SK-N-SH (cell line): ENCODE data around the gene CD38. TPM values are rescaled to one million over a fixed set of nuclear protein-coding genes. Genes with fewer than 3 reads are reported as not detected.

Source experiments
- CTCF ChIA-PET: fragments of 300-600, 350-600 bp; formaldehyde crosslinking; extraction: SDS; loops from one replicate; lab custom pipeline; 2021; lab: Yijun Ruan, JAX
- POLR2A ChIA-PET: fragments of 350-600 bp; sonication (Branson Sonifier 250); formaldehyde crosslinking; extraction: SDS; loops from one replicate; lab custom pipeline; 2020; ENCODE audit warnings: antibody characterized with exemption, inconsistent platforms; lab: Yijun Ruan, JAX
- DNase-seq: peaks from one replicate; pipeline ENCODE4 v3.0.0; 2012
- H2AFZ ChIP-seq: fragments of 200-600 bp; sonication (generic); 2 replicates; pipeline ENCODE4 v1.8.1; 2016; ENCODE audit warnings: antibody characterized with exemption, mild to moderate bottlenecking, low read depth
- H3F3A ChIP-seq: fragments of 200-600 bp; sonication (generic); replicated peaks from 2 replicates; pipeline ENCODE3; 2016; ENCODE audit warnings: antibody characterized with exemption, mild to moderate bottlenecking; ENCODE audit not compliant: insufficient read depth
- H3K27ac ChIP-seq, 2 experiments: fragments of 200-500 bp in 1 of 2; fragments of 200-600 bp in 1 of 2; sonication (Bioruptor generic) in 1 of 2; sonication (generic), shearing (Covaris generic) in 1 of 2; 2 replicates each; pipeline versions ENCODE4 v1.5.1 to v1.6.1; 2014 to 2016; ENCODE audit warnings: low read depth in 2 of 2, inconsistent platforms in 1 of 2, low read length in 1 of 2, mild to moderate bottlenecking in 1 of 2, mixed read lengths in 1 of 2
- H3K27me3 ChIP-seq: fragments of 200-600 bp; sonication (generic), shearing (Covaris generic); 2 replicates; pipeline ENCODE4 v1.6.1; 2016; ENCODE audit warnings: mixed run types; ENCODE audit not compliant: insufficient read depth
- H3K36me3 ChIP-seq, 2 experiments: fragments of 200-500 bp in 1 of 2; fragments of 200-600 bp in 1 of 2; sonication (Bioruptor generic) in 1 of 2; sonication (generic) in 1 of 2; replicated peaks in 1 of 2; 2 replicates each; pipeline versions ENCODE3 to v1.5.1; 2014 to 2016; ENCODE audit warnings: low read length in 1 of 2, mild to moderate bottlenecking in 1 of 2; ENCODE audit not compliant: insufficient read depth in 2 of 2, control insufficient read depth in 1 of 2
- H3K4me1 ChIP-seq, 2 experiments: fragments of 200-500 bp in 1 of 2; fragments of 200-600 bp in 1 of 2; sonication (Bioruptor generic) in 1 of 2; sonication (generic), shearing (Covaris generic) in 1 of 2; 2 replicates each; pipeline versions ENCODE4 v1.5.1 to v1.6.1; 2014 to 2016; ENCODE audit warnings: low read depth in 1 of 2, low read length in 1 of 2, mixed run types in 1 of 2; ENCODE audit not compliant: insufficient read depth in 2 of 2, control insufficient read depth in 1 of 2
- H3K4me2 ChIP-seq: fragments of 200-600 bp; sonication (generic), shearing (Covaris generic); 2 replicates; pipeline ENCODE4 v1.6.1; 2017; ENCODE audit warnings: mixed run types
- H3K4me3 ChIP-seq, 2 experiments: fragments of 200-500 bp in 1 of 2; fragments of 200-600 bp in 1 of 2; sonication (Bioruptor generic) in 1 of 2; sonication (generic), shearing (Covaris generic) in 1 of 2; 2 replicates each; pipeline versions ENCODE4 v1.5.1 to v1.8.1; 2014 to 2016; ENCODE audit warnings: low read depth in 2 of 2, inconsistent platforms in 1 of 2, low read length in 1 of 2, mild to moderate bottlenecking in 1 of 2, mixed read lengths in 1 of 2, moderate library complexity in 1 of 2
- H3K79me2 ChIP-seq: fragments of 200-600 bp; sonication (generic); 2 replicates; pipeline ENCODE4 v1.8.1; 2017; ENCODE audit warnings: mild to moderate bottlenecking; ENCODE audit not compliant: insufficient read depth
- H3K9ac ChIP-seq: fragments of 200-600 bp; sonication (generic); 2 replicates; pipeline ENCODE4 v1.6.1; 2017; ENCODE audit warnings: mixed run types
- H3K9me2 ChIP-seq: fragments of 200-600 bp; sonication (generic); 2 replicates; pipeline ENCODE4 v1.6.1; 2017; ENCODE audit warnings: mixed run types
- H3K9me3 ChIP-seq: fragments of 200-600 bp; sonication (generic); 2 replicates; pipeline ENCODE4 v1.6.1; 2017; ENCODE audit warnings: mixed run types, mild to moderate bottlenecking, moderate library complexity
- H4K20me1 ChIP-seq: fragments of 200-600 bp; sonication (generic); 2 replicates; pipeline ENCODE4 v1.6.1; 2017; ENCODE audit warnings: mild to moderate bottlenecking, mixed run types; ENCODE audit not compliant: insufficient read depth
- CHD2 ChIP-seq: fragments of 150-350 bp; IDR thresholded peaks from 2 replicates; pipeline ENCODE4 v1.6.1; 2018; ENCODE audit warnings: low read length; ENCODE audit not compliant: partially characterized antibody
- ELF1 ChIP-seq: IDR thresholded peaks from 2 replicates; pipeline ENCODE4 v1.4.0; 2012
- EP300 ChIP-seq, 2 experiments: IDR thresholded peaks; 2 replicates each; pipeline versions ENCODE4 v1.4.0 to v1.6.1; 2012; ENCODE audit warnings: borderline replicate concordance in 1 of 2, low read depth in 1 of 2, low read length in 1 of 2
- EZH2phosphoT487 ChIP-seq: fragments of 200-600 bp; sonication (generic); IDR thresholded peaks from 2 replicates; pipeline ENCODE4 v1.6.1; 2017; ENCODE audit warnings: low read depth, mixed run types, mild to moderate bottlenecking, antibody characterized with exemption, moderate library complexity, borderline replicate concordance
- FOXM1 ChIP-seq: IDR thresholded peaks from 2 replicates; pipeline ENCODE4 v1.4.0; 2012; ENCODE audit warnings: low read depth, mild to moderate bottlenecking
- GATA2 ChIP-seq: sonication (generic); formaldehyde crosslinking; IDR thresholded peaks from 2 replicates; pipeline ENCODE4 v1.5.0; 2020; ENCODE audit warnings: mild to moderate bottlenecking, missing genetic modification reagents
- JUND ChIP-seq: IDR thresholded peaks from 2 replicates; pipeline ENCODE4 v1.4.0; 2012
- NFIC ChIP-seq: IDR thresholded peaks from 2 replicates; pipeline ENCODE4 v1.4.0; 2012; ENCODE audit warnings: borderline replicate concordance
- POLR2AphosphoS5 ChIP-seq: IDR thresholded peaks from 2 replicates; pipeline ENCODE4 v1.6.1; 2012; ENCODE audit warnings: low read depth, low read length
- RFX5 ChIP-seq: IDR thresholded peaks from 2 replicates; pipeline ENCODE4 v1.6.1; 2012; ENCODE audit warnings: mild to moderate bottlenecking, improper control_type of control experiment, low read length
- RXRA ChIP-seq: IDR thresholded peaks from 2 replicates; pipeline ENCODE4 v1.4.0; 2012; ENCODE audit warnings: low read depth, mild to moderate bottlenecking, borderline replicate concordance
- SIN3A ChIP-seq: IDR thresholded peaks from 2 replicates; pipeline ENCODE4 v1.6.1; 2012; ENCODE audit warnings: low read depth, mild to moderate bottlenecking, low read length, moderate library complexity, borderline replicate concordance
- SMC3 ChIP-seq: IDR thresholded peaks from 2 replicates; pipeline ENCODE4 v1.6.1; 2012; ENCODE audit warnings: low read depth, low read length, improper control_type of control experiment
- TEAD4 ChIP-seq: IDR thresholded peaks from 2 replicates; pipeline ENCODE4 v1.4.0; 2012; ENCODE audit warnings: mild to moderate bottlenecking, borderline replicate concordance; ENCODE audit not compliant: insufficient read depth
- YY1 ChIP-seq: IDR thresholded peaks from 2 replicates; pipeline ENCODE4 v1.4.0; 2012; ENCODE audit warnings: low read depth, mild to moderate bottlenecking
- WGBS: methylation state at CpG from one replicate; pipeline ENCODE4 v1.1.6; 2017; ENCODE audit warnings: low lambda C conversion rate; 5-methylcytosine and 5-hydroxymethylcytosine counted together
- polyA plus RNA-seq, 3 experiments: library from polyadenylated mRNA; depleted of rRNA; stranded (reverse); fragments of >200 nt; gene quantifications; 2 replicates each; pipeline ENCODE4 v1.2.3, GENCODE V29; 2012
- TF ChIP-seq, protein P1 (sequence below): IDR thresholded peaks from 2 replicates; pipeline ENCODE4 v1.4.0; 2012; ENCODE audit warnings: low read depth, borderline replicate concordance
- TF ChIP-seq, protein P2 (sequence below): fragments of 150-350 bp; IDR thresholded peaks from 2 replicates; pipeline ENCODE4 v1.6.1; 2016; ENCODE audit warnings: mild to moderate bottlenecking, low read depth, low read length
- TF ChIP-seq, protein P3 (sequence below): IDR thresholded peaks from 2 replicates; pipeline ENCODE4 v1.6.1; 2012; ENCODE audit warnings: mild to moderate bottlenecking, low read depth, low read length, moderate library complexity

Gene CD38
- polyA plus RNA-seq, 1 of the 3 experiments (the other 2 are of a cell fraction), result 0.02 TPM

DNA sequence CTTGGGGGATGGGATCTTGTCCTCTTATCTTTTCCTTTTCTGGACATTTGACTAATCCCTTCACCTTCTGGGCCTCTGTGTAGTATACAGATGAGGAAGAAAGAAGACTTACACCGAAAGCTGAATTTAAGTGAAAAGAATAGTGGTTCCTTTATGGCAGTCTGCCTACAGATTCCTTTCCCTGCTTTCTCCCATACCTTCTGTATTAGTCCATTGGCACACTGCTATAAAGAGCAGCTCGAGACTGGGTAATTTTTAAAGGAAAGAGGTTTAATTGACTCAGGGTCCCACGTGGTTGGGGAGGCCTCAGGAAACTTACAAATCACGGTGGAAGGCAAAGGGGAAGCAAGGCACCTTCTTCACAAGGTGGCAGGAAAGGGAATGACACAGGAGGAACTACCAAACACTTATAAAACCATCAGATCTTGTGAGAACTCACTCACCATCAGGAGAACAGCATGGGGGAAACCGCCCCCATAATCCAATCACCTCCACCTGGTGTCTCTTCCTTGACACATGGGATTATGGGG is 34.0 kb upstream of the CD38 start (continued):
- TF ChIP-seq, protein P1, sequence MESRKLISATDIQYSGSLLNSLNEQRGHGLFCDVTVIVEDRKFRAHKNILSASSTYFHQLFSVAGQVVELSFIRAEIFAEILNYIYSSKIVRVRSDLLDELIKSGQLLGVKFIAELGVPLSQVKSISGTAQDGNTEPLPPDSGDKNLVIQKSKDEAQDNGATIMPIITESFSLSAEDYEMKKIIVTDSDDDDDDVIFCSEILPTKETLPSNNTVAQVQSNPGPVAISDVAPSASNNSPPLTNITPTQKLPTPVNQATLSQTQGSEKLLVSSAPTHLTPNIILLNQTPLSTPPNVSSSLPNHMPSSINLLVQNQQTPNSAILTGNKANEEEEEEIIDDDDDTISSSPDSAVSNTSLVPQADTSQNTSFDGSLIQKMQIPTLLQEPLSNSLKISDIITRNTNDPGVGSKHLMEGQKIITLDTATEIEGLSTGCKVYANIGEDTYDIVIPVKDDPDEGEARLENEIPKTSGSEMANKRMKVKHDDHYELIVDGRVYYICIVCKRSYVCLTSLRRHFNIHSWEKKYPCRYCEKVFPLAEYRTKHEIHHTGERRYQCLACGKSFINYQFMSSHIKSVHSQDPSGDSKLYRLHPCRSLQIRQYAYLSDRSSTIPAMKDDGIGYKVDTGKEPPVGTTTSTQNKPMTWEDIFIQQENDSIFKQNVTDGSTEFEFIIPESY, result no peak
- no peak for TF ChIP-seq SIN3A
- TF ChIP-seq FOXM1, result no peak

DNA sequence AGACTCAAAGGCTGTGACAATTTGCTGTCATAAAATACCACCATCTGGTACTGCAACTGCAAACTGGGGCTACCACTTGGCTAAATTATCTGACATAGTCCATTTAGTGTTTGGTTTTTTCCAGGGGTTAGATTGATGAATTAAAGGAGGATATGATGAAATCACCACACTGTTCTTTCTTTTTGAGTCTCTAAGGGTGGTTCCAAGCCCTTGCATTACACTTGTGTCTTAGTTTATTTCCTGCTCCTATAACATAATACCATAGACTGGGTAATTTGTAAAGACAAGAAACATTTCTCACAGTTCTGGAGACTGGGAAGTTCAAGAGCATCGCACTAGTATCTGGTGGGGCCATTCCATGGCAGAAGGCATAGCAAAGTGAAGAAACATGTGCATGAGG is 32.0 kb upstream of the CD38 start:
- TF ChIP-seq GATA2 (CRISPR knock-in tag), result no peak
- TF ChIP-seq, all 33 proteins: peak for 0

DNA sequence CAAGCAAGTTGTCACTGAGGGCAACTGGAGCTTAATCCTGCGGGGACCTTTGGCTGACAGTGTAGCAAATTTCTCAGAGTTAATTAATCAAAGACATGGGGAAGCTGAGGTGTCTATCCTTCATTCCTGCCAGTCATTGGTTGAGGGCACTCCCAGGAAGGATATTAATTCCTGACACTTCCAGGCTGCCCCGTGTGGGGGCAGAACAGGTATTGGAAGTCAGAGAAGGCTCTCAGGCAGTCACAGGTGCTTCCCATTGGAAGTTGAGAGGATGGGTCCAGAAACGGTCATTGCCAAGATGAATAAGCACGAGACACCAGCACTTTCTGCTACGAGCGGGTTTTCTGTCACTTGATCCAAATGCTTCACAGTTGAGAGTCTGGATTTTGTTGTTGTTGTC is 29.1 kb upstream of the CD38 start:
- ChIA-PET CTCF (interaction anchor here (1.0 kb wide), 1 partner anchor 270 kb away, joined by 3 read pairs; no protein-coding TSS in a partner anchor), POLR2A (no interaction called here)
- no peak overlapping the region for H3K9ac ChIP-seq
- H3K36me3 ChIP-seq, result no peaks in the 10 kb centered on the region
- H3K9me3 ChIP-seq, result no peaks in the 10 kb centered on the region
- H3K4me2 ChIP-seq, result no peak overlapping the region
- H2AFZ ChIP-seq, result no peak overlapping the region
- no peaks in the 10 kb centered on the region; the same call in 1 of the 2 replicates for H3K27me3 ChIP-seq
- no peaks in the 10 kb centered on the region for H3K4me1 ChIP-seq
- H3K9me2 ChIP-seq, result no peaks in the 10 kb centered on the region
- DNase-seq, result no peak
- no peaks in the 10 kb centered on the region for H4K20me1 ChIP-seq
- 61% methylated on average over 6 of the region's 6 CpGs for WGBS
- H3K27ac ChIP-seq, result no peak overlapping the region
- TF ChIP-seq GATA2 (CRISPR knock-in tag), result no peak
- TF ChIP-seq RXRA, result no peak
- TF ChIP-seq, protein P2, sequence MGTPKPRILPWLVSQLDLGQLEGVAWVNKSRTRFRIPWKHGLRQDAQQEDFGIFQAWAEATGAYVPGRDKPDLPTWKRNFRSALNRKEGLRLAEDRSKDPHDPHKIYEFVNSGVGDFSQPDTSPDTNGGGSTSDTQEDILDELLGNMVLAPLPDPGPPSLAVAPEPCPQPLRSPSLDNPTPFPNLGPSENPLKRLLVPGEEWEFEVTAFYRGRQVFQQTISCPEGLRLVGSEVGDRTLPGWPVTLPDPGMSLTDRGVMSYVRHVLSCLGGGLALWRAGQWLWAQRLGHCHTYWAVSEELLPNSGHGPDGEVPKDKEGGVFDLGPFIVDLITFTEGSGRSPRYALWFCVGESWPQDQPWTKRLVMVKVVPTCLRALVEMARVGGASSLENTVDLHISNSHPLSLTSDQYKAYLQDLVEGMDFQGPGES, result no peak
- no peak for TF ChIP-seq JUND
- TF ChIP-seq SMC3, result no peak
- TF ChIP-seq ELF1, result no peak
- no peak for TF ChIP-seq YY1
- TF ChIP-seq EP300 (IDR thresholded peaks at IDR 0.05; ENCODE audit: borderline replicate concordance in 1 of 2, low read depth in 1 of 2, low read length in 1 of 2), result no peak
- TF ChIP-seq EZH2phosphoT487, result no peak
- no peak for TF ChIP-seq POLR2AphosphoS5
- TF ChIP-seq, protein P3, sequence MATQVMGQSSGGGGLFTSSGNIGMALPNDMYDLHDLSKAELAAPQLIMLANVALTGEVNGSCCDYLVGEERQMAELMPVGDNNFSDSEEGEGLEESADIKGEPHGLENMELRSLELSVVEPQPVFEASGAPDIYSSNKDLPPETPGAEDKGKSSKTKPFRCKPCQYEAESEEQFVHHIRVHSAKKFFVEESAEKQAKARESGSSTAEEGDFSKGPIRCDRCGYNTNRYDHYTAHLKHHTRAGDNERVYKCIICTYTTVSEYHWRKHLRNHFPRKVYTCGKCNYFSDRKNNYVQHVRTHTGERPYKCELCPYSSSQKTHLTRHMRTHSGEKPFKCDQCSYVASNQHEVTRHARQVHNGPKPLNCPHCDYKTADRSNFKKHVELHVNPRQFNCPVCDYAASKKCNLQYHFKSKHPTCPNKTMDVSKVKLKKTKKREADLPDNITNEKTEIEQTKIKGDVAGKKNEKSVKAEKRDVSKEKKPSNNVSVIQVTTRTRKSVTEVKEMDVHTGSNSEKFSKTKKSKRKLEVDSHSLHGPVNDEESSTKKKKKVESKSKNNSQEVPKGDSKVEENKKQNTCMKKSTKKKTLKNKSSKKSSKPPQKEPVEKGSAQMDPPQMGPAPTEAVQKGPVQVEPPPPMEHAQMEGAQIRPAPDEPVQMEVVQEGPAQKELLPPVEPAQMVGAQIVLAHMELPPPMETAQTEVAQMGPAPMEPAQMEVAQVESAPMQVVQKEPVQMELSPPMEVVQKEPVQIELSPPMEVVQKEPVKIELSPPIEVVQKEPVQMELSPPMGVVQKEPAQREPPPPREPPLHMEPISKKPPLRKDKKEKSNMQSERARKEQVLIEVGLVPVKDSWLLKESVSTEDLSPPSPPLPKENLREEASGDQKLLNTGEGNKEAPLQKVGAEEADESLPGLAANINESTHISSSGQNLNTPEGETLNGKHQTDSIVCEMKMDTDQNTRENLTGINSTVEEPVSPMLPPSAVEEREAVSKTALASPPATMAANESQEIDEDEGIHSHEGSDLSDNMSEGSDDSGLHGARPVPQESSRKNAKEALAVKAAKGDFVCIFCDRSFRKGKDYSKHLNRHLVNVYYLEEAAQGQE, result no peak
- no peak for TF ChIP-seq TEAD4
- no peak for TF ChIP-seq RFX5
- TF ChIP-seq SIN3A, result no peak
- TF ChIP-seq CHD2, result no peak
- TF ChIP-seq NFIC, result no peak
- no peak for TF ChIP-seq FOXM1
- no peaks in the 10 kb centered on the region for H3F3A ChIP-seq
- no peak overlapping the region for H3K4me3 ChIP-seq
- no peaks in the 10 kb centered on the region for H3K79me2 ChIP-seq

More for the DNA sequence above, 32.0 kb upstream of the CD38 start:
- Histone ChIP-seq H3F3A (no peaks in the 10 kb centered on the region), H3K36me3 (no peaks in the 10 kb centered on the region), H3K9me3 (no peaks in the 10 kb centered on the region), H3K27me3 (no peaks in the 10 kb centered on the region; the same call in 1 of the 2 replicates), H3K27ac (no peak overlapping the region), H3K9ac (no peak overlapping the region), H3K4me2 (no peak overlapping the region), H3K79me2 (no peaks in the 10 kb centered on the region), H3K4me3 (no peak overlapping the region), H3K9me2 (no peaks in the 10 kb centered on the region), H2AFZ (no peak overlapping the region), H4K20me1 (no peaks in the 10 kb centered on the region), H3K4me1 (no peaks in the 10 kb centered on the region; a peak in 1 of 4 replicates)
- CTCF ChIA-PET, result no interaction called here
- 35% methylated on average over 1 of the region's 1 CpG for WGBS
- POLR2A ChIA-PET, result no interaction called here
- DNase-seq, result no peak
